Uterus (tissue), 2 donors: ENCODE data around the gene GMDS.

ENCODE experiments used
- POLR2A ChIP-seq, 2 donors: fragments of 450-650 bp; IDR thresholded peaks; one replicate each; pipeline ENCODE4 v1.6.1; 2016; ENCODE audit warnings: antibody characterized with exemption in 2 of 2, mild to moderate bottlenecking in 1 of 2, moderate library complexity in 1 of 2
- TF ChIP-seq, protein P1 (sequence below), 4 experiments: fragments of 200-600 bp in 2 of 4; fragments of 450-650 bp in 2 of 4; sonication (generic) in 2 of 4; IDR thresholded peaks; one replicate each; pipeline ENCODE4 v1.5.1; 2016 to 2019; ENCODE audit warnings: antibody characterized with exemption in 4 of 4, mild to moderate bottlenecking in 2 of 4, moderate library complexity in 1 of 4

GRCh38 chr6:2008383-2008976 lies 236.9 kb downstream of the GMDS start:
- no peak for TF ChIP-seq POLR2A (IDR thresholded peaks at IDR 0.05)
- TF ChIP-seq, protein P1, sequence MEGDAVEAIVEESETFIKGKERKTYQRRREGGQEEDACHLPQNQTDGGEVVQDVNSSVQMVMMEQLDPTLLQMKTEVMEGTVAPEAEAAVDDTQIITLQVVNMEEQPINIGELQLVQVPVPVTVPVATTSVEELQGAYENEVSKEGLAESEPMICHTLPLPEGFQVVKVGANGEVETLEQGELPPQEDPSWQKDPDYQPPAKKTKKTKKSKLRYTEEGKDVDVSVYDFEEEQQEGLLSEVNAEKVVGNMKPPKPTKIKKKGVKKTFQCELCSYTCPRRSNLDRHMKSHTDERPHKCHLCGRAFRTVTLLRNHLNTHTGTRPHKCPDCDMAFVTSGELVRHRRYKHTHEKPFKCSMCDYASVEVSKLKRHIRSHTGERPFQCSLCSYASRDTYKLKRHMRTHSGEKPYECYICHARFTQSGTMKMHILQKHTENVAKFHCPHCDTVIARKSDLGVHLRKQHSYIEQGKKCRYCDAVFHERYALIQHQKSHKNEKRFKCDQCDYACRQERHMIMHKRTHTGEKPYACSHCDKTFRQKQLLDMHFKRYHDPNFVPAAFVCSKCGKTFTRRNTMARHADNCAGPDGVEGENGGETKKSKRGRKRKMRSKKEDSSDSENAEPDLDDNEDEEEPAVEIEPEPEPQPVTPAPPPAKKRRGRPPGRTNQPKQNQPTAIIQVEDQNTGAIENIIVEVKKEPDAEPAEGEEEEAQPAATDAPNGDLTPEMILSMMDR (IDR thresholded peaks at IDR 0.05) = no peak
